Stimulated activated CD8-positive, alpha-beta memory T cell treated with anti-CD3 and anti-CD28 coated beads, Interleukin-12 subunit alpha, Interleukin-12 subunit beta, amount 100 ng/mL, for 1 hour (primary cell): ENCODE measurements around the gene LRIT3.
A peak's percentile ranks its signal among the peaks of the same experiment; 100 is the strongest.

Experiments
- DNase-seq: peaks from one replicate; pipeline ENCODE4 v3.0.0-alpha.2; 2020; ENCODE audit warnings: low read depth

Gene LRIT3

DNA sequence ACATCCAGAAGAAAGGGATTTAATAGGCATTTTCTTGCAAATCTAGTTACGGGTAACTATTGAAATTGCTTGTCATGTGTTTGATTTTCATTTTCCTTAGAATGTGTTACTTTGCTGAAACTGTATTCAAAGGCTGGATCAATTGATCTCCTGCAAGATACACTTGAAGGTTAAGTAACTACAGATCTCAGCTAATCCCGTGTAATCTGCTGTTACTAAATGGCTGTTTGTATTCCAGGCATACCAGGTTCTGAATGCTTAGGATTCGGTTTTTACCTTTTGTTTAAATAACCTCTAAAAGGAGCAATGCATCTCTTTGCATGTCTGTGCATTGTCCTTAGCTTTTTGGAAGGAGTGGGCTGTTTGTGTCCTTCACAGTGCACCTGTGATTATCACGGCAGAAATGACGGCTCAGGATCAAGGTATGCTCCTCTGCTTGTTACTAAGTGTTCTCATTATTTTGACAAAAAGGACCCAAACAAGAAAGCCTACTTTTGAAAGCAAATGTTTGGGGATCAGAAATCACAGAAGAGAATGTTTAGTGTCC is at the start of gene LRIT3:
Gene LRIT3, plus strand, starts transcription at position 212 of the 547 bp plus-strand sequence. Its CDS starts 95 bp downstream, at position 307.
- no peak for DNase-seq

DNA sequence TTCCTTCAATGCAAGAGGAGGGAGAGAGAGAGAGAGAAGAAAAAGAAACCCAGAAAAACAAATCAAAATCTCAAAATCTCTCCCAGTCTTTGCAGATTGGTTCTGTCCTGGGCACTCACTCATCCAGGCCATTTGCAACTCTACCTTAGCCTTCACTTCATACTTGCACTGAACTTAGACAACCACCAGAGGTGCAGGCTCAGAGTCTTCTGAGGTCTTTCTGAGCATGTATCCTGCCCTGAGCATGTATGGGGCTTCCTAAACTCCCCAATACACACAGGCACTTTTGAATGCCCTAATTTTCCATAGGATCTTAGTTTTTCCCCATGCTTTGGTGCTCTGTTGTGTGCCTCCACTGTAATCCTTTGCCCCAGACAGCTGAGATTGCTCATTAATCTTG is 49.0 kb upstream of the LRIT3 start:
- no peak for DNase-seq

- DNase-seq = no peak
These were observed 46.7 kb upstream of the LRIT3 start for GRCh38 chr4:109801099-109801789.

DNA sequence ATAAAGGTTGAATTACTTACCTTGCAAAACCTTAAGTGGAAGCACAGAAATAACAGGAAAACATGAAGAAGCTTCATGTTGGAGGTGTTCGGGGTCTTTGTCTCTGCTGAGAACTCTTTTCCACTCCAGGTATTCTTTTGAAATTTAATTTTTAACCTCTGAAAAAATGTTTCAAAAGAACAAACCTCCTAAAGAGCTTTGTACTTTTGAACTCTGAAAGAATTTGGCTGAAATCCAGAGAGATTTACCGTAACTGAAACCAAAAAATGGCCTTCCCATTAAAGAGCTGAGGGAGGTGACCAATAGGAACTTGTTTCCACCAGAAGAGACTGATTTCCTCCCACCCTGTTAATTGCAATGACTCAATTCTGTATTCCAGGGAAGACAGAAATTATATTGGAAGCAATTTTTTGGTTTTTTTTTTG is 46.0 kb upstream of the LRIT3 start, which contains the start of gene CFI:
Gene CFI, minus strand, starts transcription at position 105 of the 425 bp plus-strand sequence. Its CDS starts 28 bp downstream, at position 77.
- DNase-seq = no peak

GRCh38 chr4:109803924-109804571 is 43.9 kb upstream of the LRIT3 start:
- no peak for DNase-seq

- no peak for DNase-seq
These were observed 38.3 kb upstream of the LRIT3 start for GRCh38 chr4:109809655-109810054.

GRCh38 chr4:109810552-109811387 is 37.1 kb upstream of the LRIT3 start:
- no peak for DNase-seq

- DNase-seq = no peak
These were observed 36.2 kb upstream of the LRIT3 start for GRCh38 chr4:109811707-109812106.

DNA sequence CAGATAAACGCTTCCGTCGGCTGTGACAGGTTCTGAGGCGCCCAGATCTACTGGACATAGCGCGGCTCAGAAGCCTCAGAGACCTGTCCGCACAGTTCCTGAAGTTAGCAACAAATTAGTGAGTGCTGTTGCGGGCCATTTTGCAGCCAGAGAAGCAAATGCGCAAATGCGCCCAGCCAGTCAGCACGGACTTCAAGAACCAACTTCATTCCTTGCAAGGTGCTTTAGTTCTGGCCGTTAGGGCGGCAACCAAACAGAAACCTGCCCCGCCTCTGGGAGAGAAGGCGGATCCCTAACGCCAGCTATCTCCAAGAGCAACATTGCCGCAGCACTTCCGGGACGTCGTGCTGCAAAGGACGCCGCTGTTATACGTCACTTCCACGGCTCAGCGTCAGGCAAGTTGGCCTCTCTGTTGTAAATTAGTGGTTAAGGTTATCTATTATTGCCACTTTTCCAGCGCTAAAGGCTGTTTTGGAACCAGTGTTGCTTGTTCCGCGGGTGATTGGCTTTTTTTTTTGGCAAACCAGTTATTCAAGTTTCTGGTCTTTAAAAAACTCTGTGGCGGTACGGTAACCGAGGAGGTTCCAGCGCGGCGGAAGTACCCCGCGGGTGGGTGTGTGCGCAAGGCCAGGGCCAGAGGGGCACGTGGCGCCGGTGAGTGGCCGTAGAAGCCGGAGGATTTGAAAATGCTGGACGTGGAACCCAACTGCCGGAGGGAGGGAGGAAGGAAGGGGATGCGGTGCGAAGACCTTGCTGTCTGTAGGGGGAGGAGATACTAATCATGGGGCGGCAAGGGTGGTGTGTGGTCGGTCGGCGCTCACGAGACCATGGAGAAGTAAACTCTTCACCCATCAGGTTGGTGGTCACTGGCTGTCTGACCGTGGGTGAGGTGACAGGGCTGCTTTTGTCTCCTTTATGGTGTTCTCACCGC is 32.5 kb upstream of the LRIT3 start, which contains the start of gene GAR1:
Gene GAR1, plus strand, starts transcription at position 612 of the 931 bp plus-strand sequence. CDS start 403 bp downstream, outside the sequence.
- DNase-seq = peak; percentile 80

DNA sequence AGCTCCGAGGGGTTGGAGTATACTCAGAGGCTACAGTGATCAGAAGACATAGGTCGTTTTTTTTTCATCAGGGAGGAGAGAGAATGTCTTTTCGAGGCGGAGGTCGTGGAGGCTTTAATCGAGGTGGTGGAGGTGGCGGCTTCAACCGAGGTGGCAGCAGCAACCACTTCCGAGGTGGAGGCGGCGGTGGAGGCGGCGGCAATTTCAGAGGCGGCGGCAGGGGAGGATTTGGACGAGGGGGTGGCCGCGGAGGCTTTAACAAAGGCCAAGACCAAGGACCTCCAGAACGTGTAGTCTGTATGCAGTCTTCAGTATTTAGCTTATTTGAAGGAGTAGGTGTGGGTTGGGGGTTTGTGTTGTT is 31.8 kb upstream of the LRIT3 start:
- DNase-seq = peak; percentile 11

DNA sequence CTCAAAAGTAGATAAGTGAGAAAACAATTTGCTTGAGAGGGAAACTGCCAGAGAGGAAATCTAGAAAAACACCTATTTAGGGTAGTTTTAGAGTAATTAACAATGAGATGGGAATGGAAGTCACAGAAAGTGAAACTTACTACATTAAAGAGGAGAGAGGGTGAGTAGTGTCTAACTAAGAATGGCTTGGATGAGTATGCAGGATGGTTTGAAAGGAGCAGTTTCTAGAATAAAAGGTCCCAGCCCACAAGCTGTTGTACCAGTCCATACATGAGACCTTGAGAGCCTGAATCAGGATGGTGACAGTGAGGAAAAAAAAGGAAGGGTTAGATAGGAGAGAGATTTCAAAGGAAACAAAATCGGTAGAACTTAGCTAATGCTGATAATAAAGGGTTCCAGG is 31.0 kb upstream of the LRIT3 start:
- no peak for DNase-seq

DNA sequence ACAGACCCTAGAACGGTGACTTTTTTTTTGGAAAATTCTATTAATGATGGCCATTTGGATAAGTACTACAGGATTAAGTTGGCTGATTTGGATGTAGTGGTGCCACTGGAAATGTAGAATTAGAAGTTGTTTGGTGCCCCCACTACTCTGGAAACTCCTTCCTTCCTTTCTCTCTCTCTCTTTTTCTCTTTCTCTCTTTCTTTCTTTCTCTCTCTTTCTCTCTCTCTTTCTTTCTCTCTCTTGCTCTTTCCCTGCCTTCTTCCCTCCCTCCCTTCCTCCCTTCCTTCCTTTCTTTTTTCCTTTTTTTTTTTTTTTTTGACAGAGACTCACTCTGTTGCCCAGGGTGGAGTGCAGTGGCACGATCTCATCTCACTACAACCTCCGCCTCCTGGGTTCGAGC is 29.6 kb upstream of the LRIT3 start:
- DNase-seq = no peak

- no peak for DNase-seq
These were observed 27.3 kb upstream of the LRIT3 start for GRCh38 chr4:109820563-109820962.

DNA sequence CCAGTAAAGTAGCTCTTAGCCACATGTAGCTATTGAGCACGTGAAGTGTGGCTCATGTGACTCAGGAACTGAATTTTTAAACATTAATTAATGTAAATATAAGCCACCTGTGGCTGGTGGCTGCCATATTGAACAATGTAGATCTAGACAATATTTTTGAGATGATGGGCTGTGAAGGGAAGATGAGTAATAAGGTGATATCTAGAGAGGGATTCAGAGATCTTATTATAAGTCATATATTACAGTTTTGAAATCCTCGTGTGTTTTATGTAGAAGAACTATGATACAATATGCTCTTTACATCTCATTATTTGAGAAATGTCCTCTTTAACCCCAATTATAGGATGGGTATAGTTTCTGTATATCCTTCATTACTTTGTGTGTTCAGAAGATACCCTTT is 26.7 kb upstream of the LRIT3 start:
- DNase-seq = no peak

- no peak for DNase-seq
These were observed 21.2 kb upstream of the LRIT3 start for GRCh38 chr4:109826719-109827118.

DNA sequence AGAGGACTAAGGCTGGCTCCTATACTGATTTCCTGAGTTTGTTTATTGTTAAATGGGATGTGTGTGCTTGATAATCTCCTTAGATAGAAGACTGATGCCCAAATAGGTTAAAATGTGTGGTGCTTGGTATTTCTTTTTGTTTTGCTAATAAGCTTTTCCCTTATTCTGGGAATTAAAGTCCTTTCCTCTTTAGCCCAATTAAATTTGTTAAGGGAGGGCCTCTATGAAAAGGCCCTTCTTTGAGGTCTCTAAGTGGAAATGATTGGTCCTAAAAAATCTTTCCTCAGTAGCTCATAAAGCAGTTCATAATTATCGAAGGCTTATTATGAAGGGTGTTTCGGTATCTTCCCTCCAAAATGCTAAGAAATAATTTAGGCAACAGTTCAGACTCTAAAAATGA is 20.2 kb upstream of the LRIT3 start, which contains the start of gene RRH:
Gene RRH, plus strand, starts transcription at position 301 of the 400 bp plus-strand sequence. Its CDS starts 56 bp downstream, at position 357.
- no peak for DNase-seq

DNA sequence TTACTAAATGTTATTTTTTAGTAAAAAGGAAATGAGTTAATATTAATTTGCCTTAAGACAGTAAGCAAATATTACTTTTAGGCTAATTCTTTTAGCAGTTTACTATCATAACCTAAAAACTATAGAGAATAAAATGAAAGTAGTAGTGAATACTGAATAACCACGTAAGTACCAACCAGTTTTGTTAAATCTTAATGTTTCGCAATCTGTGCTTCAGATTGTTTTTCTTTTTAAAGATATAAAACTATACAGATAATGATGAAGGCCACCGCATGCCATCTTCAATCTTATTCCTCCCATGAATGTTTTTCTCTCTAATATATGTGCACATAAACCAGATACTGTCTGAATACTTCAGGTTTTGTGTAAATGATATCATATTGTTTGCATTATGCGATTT is 14.2 kb upstream of the LRIT3 start:
- DNase-seq = no peak

DNA sequence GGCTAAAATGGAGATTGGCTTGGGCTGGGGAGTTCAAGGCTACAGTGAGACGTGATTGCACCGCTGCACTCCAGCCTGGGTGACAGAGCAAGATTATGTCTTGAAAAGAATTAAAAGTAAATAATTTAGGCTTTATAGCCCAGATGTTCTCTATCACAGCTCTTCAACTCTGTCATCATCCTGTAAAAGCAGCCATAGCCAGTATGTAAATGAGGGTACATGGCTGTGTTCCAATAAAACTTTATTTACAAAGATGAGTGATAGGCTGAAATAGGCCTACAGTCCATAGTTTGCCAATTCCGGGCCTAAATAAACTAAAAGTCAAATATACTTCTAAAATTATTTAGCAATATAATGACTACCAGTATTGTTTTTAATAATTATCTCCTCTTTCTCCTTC is 10.9 kb upstream of the LRIT3 start:
- no peak for DNase-seq

GRCh38 chr4:109846395-109847098 is 1.4 kb upstream of the LRIT3 start:
- DNase-seq = no peak

- no peak for DNase-seq
These were observed 594 bp downstream of the LRIT3 start for GRCh38 chr4:109848501-109848900.
